AG20443 (cell line): ENCODE data around the gene GALNT18.
A peak's percentile ranks its signal among the peaks of the same experiment; 100 is the strongest.

ENCODE experiments used
- DNase-seq: peaks from one replicate; pipeline ENCODE4 v3.0.0; 2012; ENCODE audit warnings: low spot score, mixed read lengths

Gene GALNT18

DNA sequence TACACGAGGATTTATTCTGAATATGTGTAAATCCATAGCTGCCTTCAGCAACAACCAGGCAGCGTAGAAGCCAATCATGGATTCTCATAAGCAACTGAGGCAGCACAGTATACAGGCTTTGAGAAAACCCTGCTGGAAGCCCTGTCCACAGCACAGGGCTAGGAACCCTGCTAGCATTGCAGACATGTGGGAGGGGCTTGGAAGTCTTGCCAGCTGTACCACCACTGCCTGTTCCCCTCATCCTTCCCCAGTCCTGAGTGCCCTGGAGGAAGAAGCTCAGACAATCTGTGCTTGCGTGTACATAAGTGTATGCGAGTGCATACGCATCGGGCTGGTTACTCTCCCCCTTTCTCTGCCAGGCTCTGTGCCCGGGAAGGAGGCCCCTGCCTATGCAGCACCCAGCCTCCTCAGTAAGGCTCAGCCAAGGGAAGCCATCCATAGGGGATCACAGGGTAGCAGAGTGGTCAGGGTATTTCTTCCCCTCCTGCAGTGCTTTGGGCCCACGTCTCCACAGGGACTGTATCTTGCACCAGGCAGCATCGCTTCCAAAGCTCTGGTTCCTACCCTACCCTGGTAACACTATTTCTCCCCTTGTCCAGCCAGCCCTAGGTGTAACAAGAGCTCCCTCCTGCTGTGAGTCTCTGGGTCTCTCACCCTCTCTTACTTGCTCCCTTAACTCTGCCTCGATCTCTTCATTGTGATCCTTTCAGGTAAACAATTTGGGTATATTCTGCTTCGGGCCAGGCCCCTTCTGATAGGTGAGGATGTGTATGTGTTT, 90.5 kb downstream of the GALNT18 start:
- no peak for DNase-seq

DNA sequence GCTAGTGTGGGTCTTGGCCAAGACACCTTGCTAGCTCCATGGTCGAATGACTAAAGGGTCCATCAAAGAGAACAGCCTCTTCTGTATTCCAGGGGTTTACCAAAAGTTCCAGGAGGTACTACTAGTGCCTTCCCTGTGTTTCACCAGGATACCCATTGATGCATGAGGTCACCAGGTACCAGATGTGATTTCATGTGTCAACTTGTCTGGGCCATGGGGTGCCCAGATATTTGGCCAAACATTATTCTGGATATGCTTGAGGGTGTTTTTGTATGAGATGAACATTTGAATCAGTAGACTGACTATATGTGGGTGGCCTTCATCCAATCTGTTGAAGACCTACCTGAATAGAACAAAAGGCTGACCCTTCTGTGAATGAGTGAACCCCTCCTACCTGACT, 92.8 kb downstream of the GALNT18 start:
- DNase-seq, result no peak

DNA sequence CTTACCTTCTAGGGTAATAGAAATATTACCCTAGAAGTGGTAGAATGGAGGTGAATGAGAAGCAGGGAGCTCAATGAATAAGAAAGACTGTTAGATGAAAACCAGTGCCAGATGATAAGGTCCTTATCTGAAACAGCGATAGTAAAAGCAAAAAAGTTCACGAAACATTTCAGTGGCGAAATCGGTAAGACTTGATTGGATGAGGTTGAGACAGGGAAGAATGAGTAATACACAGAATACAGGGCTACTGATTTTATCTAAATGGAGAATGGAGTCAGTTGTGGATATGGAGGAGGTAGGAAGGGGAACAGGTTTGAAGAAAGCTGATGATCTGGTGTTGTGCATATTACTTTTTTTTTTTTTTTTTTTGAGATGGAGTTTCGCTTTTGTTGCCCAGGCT, 96.5 kb downstream of the GALNT18 start:
- no peak for DNase-seq

DNA sequence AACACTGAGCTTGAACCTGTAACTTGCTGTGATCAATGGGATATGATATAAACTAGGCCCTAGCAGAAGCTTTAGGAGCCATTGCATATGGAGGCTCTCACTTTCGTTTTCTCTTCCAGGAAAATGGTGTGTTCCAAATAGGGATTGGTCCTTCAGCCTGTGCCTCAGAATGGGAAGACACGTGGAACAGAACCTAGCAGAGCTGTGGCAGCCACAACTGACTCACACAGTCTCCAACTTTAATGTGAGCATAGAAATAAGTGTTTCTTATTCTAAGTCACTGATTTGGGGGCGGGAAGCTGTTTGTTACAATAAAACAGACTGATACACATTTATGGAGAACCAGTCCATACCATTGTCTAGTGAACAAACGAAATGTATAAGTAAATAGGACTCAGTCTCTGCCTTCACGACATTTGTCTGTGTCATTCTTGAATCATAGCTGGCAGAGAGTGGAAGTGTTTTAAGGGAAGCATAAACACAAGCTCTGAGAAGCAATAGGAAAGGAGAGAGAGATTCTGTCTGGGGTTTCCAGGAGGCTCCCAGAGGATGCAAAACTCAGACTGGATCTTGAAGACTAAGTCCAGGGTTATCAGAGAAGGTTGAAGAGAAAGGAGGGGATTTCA, 97.3 kb downstream of the GALNT18 start:
- no peak for DNase-seq

DNA sequence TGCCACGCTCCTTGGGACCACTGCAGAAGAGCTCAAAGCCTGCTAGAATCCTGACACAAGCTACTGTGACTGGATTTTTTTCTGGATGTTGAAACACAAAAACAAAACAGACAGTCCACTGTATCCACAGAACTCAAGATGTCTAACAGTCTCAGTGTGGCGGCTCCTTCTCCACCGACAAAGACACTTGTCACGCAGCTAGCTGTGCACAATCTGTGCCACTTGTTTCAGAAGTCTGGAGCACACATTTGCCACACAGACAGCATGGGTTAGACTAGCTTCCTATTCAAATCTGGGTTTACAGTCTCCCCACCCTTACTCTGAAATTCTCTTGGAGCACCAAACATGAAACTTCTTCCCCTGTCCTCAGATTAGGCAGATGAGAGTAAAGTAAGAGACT, 99.2 kb downstream of the GALNT18 start:
- no peak for DNase-seq

DNA sequence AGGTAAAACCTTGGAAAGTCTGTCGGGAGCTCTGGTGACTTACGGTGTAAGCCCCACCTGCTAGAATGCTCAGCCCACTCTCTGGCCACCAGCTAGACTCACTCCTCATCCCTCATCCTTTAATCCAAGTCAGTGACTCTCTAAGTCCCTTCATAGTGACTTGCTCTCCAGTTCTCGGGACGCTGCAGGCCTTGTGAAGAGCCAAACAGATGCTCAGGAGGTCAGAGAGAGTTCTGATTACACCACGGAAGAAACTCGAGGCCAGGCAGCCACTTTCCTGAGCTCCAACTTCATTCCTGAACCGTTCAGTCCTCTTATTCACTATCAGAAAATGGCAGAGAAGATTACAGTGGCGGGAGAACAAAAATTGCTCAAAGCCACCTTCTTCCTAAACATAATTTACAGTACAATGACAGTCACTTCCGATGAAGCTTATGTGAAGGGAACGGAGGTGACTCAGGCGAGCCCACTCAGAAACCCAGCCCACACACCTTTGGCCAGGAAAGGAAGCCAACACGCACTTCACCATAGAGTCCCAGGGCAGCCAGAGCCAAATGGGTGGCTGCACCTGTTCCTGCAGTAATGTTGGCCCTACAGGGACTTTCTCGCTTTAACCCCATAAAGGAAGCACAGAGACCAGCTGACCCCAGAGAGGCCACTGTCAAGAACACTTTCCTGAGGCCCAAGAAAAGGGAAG, 100.4 kb downstream of the GALNT18 start:
- no peak for DNase-seq

DNA sequence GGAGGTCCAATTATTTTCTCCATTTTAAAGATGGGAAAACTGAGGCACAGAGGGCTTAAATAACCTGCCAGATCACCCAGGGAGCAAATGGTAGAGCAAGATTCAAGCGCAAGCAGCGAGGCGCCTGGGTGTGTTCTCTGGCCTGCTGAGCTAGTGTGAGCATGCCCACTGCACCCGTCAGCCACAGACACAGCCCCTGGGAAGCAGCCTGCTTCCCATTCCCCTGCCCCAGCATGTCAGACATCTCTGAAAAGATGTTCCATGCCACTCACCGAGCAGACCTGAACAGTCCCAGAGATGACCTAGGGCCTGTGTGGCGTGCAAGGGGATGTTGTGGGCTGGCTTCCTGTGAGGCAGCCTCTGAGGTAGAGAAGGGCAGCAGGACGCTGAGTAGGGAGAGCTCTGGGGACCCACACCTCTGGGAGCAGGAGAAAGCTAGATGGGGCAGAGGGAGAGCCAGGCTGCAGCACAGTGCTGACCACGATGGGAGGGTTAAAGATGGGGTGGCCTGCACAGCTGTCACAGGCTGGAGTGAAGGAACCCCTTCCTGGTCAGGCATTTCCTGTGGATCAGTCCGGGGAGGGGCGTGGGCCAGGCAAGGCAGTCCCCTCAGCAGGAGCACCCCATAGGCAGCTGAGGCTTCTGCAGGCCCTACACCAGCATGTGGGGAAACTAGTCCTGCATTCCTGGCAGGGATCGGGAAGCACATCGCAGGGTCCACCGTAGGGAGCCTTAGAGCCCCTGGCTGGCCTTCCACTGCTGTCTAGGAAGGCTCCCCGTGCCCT, 101.4 kb downstream of the GALNT18 start:
- DNase-seq, result no peak

DNA sequence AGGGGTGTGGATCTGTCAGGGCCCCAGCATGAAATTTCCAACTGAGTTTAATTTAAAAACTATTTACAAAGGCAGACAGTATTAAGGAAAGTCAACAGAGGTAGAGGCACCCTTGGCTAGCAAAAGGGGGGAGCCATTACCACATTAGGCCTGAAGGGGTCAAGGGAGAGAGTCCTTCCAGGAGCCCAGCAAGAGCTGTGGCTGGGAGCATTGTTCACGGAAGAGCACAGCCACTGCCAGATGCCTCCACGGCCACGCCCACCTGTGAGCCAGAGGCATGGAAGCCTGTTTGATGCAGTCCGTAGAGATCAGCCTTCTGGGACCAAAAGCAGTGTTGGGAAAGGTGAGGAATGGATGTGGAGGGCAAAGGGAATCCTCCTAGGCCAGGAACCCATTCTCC, 102.6 kb downstream of the GALNT18 start:
- peak; percentile 23 for DNase-seq

DNA sequence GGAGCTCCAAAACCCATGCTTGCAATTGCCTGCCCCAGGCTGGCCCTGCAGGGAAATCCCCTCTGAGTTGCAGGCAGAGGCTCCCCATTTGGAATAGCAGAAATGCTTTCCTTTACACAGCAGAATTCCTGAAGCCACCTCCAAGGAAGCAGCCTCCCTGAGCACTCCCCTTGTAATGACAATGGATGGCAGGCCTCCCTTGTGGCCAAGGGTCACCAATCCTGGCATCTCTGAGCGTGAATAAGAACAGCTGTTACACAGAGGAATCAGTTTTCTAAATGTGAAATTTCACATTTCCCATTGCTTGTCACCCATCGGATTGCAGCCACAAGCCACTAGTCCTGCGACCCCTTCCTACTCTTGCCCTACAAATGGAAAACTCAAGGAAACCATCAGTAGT, 107.6 kb downstream of the GALNT18 start:
- DNase-seq, result no peak

DNA sequence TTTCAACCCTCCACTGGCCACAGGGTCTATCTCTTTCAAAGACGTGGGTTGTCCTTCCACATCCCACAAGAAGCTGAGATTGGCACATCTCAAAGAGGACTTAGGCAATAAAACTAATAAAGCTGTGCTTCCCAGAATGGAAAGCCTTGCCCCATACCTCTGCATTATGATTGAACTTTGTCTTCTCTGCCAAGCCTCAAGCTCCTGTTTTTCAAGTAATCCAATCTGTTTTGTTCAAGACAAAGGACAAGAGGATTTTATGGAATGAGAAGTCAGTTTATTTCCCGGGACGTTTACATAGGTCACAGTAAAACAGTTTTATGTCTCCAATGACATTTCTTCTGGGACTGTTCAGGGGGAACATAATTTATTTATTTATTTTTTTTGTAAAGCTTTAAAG, 108.4 kb downstream of the GALNT18 start:
- no peak for DNase-seq

DNA sequence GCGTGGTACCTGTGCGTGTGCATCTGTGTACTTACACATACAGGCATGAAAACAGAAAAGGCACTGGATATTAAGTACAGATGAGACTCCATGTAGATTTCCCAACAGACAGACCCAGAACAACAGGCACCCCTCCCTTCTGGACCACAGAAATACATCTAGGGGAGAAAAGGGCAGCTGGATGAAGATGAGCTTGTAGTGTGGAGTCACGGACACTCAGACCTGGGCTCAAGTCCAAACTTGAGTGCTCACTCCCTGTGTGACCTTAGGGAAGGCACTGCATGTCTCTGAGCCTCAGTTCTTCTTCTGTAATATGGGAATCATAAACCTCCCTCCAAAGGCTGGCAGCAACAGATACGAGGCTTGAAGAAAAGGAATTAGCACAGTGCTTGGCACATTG, 108.9 kb downstream of the GALNT18 start:
- no peak for DNase-seq

DNA sequence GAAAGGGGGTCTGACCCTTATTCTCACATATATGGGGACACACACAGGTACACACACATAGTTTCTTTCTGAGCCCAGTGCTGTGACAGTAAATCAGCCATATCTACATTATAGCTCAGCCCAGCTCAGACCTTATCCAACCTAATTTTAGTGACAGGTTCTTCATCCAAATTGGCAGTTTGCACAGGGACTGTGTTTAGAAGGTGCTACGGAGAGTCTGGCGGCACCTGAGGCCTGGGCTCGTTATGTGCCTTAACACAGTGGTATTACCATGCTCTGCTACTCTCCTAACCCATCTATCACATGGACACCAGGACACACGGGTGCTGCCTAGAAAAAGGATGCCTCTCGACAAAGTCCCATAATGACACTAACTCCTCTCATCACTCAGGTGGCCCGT, 109.3 kb downstream of the GALNT18 start:
- no peak for DNase-seq

DNA sequence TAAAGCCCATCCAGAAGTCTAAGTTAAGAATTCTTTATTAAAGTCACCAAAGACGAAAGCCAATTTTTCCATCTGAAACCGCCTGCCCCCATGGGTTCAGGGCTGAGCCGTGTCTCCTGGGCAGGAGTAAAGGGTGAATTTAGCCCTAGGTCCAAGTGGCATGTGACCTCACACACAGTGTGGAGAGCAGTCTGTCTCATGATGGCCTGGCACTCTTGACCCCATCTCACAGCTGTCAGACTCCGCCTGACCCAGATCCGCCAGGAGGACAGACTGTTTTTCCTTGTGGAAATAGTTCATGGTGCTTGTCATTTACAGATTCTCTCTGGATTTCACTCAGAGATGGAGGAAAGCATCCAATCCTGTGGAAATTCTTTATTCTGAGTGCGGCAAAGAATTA, 109.7 kb downstream of the GALNT18 start:
- no peak for DNase-seq

DNA sequence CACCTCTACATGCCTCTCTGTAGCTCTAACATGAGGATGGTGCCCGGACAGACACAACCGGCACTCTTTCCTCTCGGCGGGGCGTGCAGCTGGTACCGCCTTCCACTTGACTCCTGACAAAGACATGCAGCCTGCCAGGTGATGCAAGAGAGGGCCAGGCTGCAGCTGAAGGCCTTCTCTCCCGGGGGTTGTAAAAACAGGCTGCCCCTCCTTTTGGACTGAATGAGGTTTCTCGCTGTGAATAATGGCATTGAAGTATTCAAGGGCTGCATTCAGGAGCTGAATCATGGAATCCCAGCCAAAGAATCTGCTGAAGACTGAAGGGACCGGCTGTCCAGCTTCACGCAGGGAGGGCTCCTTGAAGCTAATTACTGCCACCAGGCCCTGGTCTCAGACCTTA, 110.9 kb downstream of the GALNT18 start:
- DNase-seq, result peak; percentile 27

DNA sequence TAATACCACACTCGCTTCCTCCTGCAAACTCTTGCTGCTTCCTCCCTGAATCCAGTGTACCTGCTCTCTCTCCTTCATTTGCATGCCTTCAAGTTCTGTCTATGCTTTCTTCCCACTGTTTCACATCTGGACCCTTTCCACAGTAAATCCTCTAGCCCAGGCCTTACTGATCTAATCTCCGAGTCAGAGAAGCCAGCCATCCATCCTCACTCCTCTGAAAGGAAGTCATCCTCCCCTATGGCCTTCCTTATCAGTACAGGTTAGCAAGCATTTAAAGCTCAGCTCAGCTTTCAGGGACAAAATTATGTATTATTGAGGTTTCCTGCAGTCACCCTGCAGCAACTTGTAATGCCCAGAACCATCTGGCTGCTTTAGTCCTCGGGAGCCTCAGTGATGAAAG, 116.1 kb downstream of the GALNT18 start:
- DNase-seq, result no peak

DNA sequence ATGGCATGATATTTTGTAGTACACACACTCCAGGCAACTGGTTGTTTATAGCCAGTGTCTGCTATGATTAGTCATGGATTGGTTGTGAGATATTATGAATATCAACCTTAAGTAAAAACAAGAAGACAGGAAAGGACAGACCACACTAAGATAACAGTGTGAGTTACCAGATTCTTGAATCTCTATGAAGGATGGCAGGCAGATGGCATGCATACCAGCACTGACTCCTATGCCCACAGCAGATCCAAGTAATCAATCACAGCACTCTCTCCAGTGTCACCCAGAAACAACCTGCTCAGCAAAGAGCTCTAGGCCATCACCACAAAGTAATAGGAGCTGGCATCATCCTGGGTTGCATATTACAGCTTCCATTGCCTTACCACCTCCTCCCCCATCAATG, 116.6 kb downstream of the GALNT18 start:
- no peak for DNase-seq

DNA sequence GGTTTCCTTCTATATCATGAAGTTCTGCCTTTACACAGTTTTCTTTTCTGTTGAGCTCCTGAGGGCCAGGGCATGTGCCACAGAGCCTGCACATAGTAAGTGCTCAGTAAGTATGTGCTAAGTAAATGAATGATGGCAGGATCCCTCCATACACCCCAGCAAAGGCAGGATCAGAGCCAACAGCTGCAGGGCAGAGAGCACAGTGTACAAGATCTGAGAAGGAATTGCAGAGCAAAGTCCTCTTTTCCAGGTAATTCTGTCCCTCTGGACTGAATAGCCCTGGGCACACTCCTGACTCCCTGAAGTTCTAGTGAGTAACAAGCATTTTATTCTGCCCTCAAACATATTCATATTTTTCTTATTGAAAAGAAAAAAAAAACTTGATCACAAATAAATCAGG, 117.7 kb downstream of the GALNT18 start:
- no peak for DNase-seq

DNA sequence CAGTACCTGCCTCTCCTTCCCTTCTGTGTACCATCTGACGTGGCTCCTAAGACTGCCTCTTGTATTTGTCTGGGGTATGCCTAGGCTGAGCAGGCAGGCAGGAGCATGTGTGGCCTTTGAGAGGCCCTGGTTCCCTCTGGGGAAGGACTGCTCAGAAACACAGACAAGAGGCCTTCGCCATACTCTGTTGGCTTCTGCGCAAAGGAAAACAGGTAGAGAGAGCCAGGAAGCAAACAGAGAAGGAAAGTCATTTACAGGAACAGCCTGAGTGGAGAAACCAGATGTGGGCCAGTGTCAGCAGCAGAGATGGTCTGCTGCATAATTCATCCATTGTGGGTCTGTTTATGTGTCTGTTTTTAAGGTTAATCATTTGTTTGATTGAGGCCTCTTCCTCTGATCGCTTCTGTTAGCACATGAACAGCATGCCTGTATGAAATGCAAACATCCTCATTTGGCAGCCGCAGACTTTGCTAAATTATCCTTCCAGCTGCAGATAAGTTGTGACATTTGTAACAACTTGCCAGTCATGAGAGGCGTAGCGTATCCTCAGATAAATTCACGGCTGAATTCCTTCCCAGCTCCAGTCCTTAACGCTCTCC, 119.4 kb downstream of the GALNT18 start:
- no peak for DNase-seq

DNA sequence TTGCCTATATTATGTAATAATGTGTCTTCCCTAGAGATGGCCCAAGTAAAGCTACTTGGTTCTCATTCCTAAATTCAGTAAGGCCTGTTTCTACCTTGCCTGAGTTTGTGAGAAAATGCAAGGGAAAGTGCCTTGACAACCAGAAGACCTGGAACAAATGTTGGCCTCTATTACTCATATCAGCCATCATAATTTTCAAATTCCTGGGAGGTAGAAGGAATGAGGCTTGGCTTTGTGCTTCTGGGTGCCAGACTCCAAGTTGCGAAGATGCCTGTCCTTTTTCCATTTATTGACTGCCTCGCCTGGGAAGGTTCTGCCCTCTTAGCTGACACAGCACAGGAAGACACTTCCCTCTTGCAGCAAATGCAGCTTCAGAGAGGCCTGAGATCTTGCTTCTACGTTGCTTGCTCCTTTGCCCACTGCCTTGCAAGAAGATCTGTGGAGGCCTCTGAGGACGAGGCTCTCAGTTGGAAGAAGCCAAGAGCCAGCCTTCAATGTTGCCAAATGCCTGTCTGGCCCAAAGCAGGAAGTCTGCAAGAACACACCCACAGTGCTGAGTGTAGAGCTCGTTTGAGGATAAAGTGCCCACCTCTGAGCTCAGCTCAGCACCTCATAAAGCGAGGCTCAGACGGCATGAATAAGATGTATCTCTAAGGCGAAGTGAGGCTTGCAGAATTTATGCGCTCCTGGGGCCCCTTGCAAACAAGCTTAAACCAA, 120.1 kb downstream of the GALNT18 start:
- no peak for DNase-seq

DNA sequence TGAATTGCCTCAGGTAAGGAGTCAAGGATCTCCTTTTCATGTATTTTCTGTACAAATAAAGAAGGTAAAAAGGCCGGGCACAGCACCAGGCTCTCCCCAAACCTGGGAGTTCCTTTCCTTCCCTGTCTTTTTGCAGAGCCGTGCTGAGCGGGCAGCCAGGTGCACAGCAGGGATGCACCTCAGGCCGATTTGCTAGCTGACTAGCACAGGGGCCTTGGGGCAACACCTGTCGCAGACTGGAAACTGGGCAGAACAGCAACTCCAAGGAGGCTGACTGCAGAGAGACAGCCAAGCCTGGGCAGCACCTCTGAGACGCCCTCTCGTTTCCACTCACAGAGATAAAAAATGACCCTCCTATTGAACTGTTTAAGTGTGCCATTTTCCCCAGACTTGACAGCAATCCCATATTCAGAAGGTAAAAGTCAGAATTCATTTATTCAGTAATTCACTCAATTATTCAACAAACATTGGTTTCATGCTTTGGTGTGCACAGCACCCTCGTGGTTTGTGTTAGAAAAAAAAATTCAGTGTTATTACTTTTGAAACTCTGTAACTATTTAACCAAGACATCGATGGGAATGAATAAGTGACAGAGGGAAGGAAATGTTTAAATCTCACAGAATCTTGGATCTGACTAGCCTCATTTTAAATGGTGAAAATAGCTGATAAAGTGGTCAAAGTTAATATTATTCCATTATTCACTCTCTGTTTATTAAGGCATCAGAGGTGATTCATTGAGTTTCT, 120.9 kb downstream of the GALNT18 start:
- DNase-seq, result no peak

DNA sequence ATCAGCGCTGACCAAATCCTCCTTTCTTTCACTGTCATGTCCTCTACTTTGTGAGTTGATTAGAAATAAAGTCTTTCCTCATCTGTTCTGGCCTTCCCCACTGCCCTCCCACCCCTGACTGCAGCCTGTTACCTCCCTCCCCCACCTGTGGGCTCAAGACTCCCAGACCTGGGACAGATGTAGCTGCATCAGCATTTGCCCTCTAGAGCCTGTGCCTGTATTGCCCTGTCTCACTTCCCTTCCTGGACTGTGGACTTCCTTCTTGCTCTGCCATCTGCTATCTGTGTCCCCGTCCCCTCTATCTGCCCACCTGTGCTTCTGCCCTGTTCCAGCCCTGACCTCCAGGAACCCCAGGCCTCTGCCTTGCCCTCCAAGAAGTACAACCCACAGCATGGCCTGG, 122.5 kb downstream of the GALNT18 start:
- DNase-seq, result no peak
